HG03520 (cell line): ENCODE measurements around the gene ANO3.
A peak's percentile ranks its signal among the peaks of the same experiment; 100 is the strongest.
"Not testable (repeated sequence)": the region's sequence is repeated elsewhere in the genome, so short reads cannot be mapped to it uniquely, and the experiment has no call there.

Experiments used
- ATAC-seq: cut with Tn5 transposase; IDR thresholded peaks from one replicate; pipeline ENCODE4 v1.9.1; 2021; ENCODE audit warnings: mild to moderate bottlenecking, moderate library complexity; ENCODE audit not compliant: unreplicated experiment

ANO3 gene

GRCh38 chr11:26618441-26618840 lies 286.5 kb downstream of the ANO3 start:
- no peak for ATAC-seq

DNA sequence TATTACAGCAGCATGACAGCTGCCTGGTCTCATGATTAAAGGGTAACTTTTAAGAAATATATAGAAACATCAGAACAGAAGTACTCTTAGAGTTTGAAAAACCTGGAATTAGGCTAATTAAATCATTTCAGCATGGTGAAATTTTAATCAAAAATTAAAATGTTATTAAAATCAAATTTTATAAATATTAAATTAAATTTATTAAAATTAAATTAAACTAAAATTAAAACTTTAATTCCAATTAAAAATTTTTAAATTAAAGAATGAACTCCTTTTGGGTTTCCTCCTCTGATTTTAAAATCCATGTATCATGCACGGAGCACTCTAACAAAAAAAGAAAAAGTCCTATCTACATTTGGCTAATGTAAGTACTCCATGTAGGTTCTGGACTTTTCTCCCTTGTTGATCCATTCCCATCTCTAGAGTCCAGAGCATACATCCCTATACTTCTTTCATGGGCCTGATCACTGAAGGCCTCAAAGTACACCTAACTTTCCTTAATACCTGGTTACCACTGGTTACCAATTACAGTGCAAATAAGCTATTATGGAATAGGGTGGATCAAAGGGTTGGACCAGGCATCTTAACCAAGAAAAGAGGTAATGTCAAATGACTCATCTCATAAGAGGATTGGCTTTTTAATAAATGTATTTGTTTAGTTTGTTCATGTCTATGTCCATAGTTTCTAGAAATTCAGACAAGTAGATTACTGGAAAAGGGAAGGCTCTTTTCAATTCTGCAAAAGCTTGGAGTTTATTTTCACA lies 288.5 kb downstream of the ANO3 start:
- ATAC-seq, result no peak

- no peak for ATAC-seq
Observed at GRCh38 chr11:26621132-26621531, 289.2 kb downstream of the ANO3 start.

GRCh38 chr11:26622181-26622580 lies 290.3 kb downstream of the ANO3 start:
- no peak for ATAC-seq

DNA sequence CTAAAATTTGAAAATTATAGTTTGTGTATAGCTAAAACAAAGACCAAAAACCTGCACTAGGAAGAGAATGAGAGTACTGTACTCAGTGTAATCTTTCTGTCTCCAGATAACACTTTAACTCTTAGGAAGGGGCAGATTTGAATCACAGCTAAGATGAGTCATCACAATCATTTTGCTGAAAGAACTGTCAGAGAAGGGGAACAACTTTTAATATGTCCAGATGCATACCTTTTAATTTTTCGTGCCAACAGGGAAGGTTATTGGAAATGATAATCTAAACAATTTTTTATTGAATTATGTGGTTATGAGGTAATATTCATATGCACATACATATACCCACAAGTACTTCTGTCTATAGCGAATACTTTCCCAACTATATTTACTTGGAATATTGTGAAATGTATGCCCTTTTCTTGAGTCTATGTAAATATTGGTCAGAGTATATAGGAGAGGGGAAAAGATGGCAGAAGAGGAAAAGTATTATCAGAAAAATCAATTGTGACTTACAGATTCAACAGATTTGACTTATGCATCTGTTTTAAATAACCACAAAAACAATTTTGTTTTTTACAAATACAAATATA lies 291.2 kb downstream of the ANO3 start:
- ATAC-seq, result peak; percentile 71

GRCh38 chr11:26626346-26626745 lies 294.4 kb downstream of the ANO3 start:
- ATAC-seq, result no peak

GRCh38 chr11:26632691-26633159 lies 300.8 kb downstream of the ANO3 start:
- ATAC-seq, result peak; percentile 89

- not testable (repeated sequence) for ATAC-seq
Observed at GRCh38 chr11:26643314-26643713, 311.4 kb downstream of the ANO3 start.

DNA sequence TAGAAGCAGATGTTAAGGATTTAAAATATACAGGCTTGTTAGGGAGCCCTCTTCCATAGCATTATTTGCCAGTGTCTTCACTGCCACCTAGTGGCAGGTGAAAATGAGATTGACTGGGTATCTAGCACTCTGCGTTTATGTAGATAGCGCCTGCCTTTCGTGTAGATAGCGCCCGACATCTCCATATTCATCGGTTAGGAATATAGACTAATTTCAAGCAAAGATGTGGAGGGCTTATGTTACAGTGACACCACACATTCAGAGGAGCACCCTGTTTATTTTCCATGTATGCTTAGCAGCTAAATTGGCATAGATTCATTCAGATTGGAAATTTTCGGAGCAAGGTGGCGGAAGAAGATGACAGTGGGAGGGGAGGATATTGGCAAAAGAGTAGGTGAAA lies 318.0 kb downstream of the ANO3 start:
- ATAC-seq, result peak; percentile 90

- ATAC-seq, result peak; percentile 75
Observed at GRCh38 chr11:26651916-26652315, 320.0 kb downstream of the ANO3 start.

- ATAC-seq, result no peak
Observed at GRCh38 chr11:26655287-26655686, 323.4 kb downstream of the ANO3 start.

GRCh38 chr11:26662916-26663315 lies 331.0 kb downstream of the ANO3 start:
- ATAC-seq, result no peak

GRCh38 chr11:26665036-26665435 lies 333.1 kb downstream of the ANO3 start:
- ATAC-seq, result no peak

GRCh38 chr11:26665946-26666345 lies 334.0 kb downstream of the ANO3 start:
- ATAC-seq, result no peak

- ATAC-seq, result no peak
Observed at GRCh38 chr11:26675233-26675928, 343.5 kb downstream of the ANO3 start.

DNA sequence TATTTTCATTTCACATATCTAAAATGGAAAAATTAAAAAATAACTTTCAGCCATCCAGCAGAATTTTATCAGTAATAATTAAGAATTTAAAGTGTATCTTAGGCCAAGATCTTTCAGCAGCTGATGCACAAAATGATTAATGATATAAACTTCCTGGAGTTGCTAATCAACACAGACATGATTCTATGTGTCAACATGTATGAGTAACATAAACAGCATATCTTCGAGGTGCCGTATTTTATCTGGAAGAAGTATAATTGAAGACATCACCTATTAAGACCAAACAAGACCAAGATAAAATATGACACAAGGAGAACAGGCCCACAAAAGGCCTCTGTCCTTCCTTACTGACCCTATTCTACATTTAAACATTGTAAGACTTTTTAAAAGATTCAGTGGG lies 344.7 kb downstream of the ANO3 start:
- ATAC-seq, result no peak

- no peak for ATAC-seq
Observed at GRCh38 chr11:26677566-26677965, 345.6 kb downstream of the ANO3 start.

- no peak for ATAC-seq
Observed at GRCh38 chr11:26687351-26687750, 355.4 kb downstream of the ANO3 start.

DNA sequence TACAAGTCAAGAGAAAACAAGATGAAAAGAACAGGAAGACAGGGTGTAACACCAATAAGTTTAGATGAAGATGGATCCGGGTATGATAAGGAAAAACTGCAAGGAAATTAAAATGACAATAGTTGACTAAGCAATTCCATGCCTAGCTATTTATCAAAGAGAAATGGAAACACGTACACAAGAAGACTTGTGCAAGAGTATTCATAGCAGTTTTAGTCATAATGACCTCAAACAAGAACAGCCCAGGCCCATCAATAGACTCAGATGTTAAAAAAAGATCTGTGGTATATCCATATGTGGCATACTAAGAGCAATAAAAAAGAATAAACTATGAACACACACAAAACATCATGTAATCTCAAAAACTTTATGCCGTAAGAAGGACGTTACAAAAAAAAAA lies 356.8 kb downstream of the ANO3 start:
- no peak for ATAC-seq

DNA sequence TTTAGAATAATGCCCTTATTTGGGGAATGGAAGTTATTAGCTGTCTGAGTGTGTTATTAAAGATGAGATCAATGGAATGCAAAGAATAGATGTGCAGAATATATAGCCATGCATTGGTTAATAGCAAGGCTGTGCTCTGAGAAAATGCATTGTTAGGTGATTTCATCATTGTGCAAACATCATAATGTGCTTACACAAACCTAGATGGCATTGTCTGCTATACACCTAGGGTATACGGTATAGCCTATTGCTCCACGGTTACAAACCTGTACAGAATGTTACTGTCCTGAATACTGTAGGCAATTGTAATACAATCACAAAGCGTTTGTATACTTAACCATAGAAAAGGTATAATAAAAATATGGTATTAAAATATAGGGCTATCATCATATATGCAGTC lies 364.4 kb downstream of the ANO3 start:
- no peak for ATAC-seq

GRCh38 chr11:26698224-26698623 lies 366.3 kb downstream of the ANO3 start:
- ATAC-seq, result no peak
